ENCODE measurements around the gene PLAC9.

The PLAC9 gene

GRCh38 chr10:80161321-80162083, 29.0 kb downstream of the PLAC9 start:
- DNase-seq, result peak; percentile 47

GRCh38 chr10:80163741-80164341, 31.3 kb downstream of the PLAC9 start:
- DNase-seq, result no peak

GRCh38 chr10:80164596-80164995, 32.1 kb downstream of the PLAC9 start:
- no peak for DNase-seq

- DNase-seq, result no peak
Observed at GRCh38 chr10:80165173-80165572, 32.6 kb downstream of the PLAC9 start.

- DNase-seq, result no peak
Observed at GRCh38 chr10:80166581-80167470, 34.3 kb downstream of the PLAC9 start.

GRCh38 chr10:80167471-80168161, 35.1 kb downstream of the PLAC9 start:
- no peak for DNase-seq

- no peak for DNase-seq
Observed at GRCh38 chr10:80168162-80168511, 35.6 kb downstream of the PLAC9 start.

- peak; percentile 49 for DNase-seq
Observed at GRCh38 chr10:80168679-80169380, 36.3 kb downstream of the PLAC9 start.

GRCh38 chr10:80170026-80170425, 37.5 kb downstream of the PLAC9 start:
- DNase-seq, result no peak

- no peak for DNase-seq
Observed at GRCh38 chr10:80170641-80171040, 38.1 kb downstream of the PLAC9 start.

- peak; percentile 21 for DNase-seq
Observed at GRCh38 chr10:80171248-80171660, 38.7 kb downstream of the PLAC9 start.

GRCh38 chr10:80172896-80173295, 40.4 kb downstream of the PLAC9 start:
- DNase-seq, result peak; percentile 48

- DNase-seq, result peak; percentile 83
Observed at GRCh38 chr10:80173466-80173865, 40.9 kb downstream of the PLAC9 start.

- no peak for DNase-seq
Observed at GRCh38 chr10:80174641-80175395, 42.3 kb downstream of the PLAC9 start.

GRCh38 chr10:80176526-80176925, 44.0 kb downstream of the PLAC9 start:
- no peak for DNase-seq

GRCh38 chr10:80177781-80178636, 45.5 kb downstream of the PLAC9 start:
- no peak for DNase-seq

- no peak for DNase-seq
Observed at GRCh38 chr10:80182986-80183385, 50.5 kb downstream of the PLAC9 start.

GRCh38 chr10:80183436-80183835, 50.9 kb downstream of the PLAC9 start:
- DNase-seq, result no peak

GRCh38 chr10:80184291-80184690, 51.8 kb downstream of the PLAC9 start:
- no peak for DNase-seq

- DNase-seq, result no peak
Observed at GRCh38 chr10:80185578-80186299, 53.2 kb downstream of the PLAC9 start.

All from DMS53 (cell line).